Body of pancreas (tissue), 4 donors: ENCODE measurements around the gene TPST1. TPM values are rescaled to one million over a fixed set of nuclear protein-coding genes. Genes with fewer than 3 reads are reported as not detected.
"Not testable (repeated sequence)": the region's sequence is repeated elsewhere in the genome, so short reads cannot be mapped to it uniquely, and the experiment has no call there.

Source experiments
- ATAC-seq: fragments of 150-250 bp; one replicate; pipeline ENCODE4 v1.9.1; 2016
- DNase-seq, 4 donors: peaks; one replicate each; pipeline ENCODE4 v3.0.0-alpha.2; 2019
- H3K27ac ChIP-seq, 4 donors: fragments of 200-600 bp; sonication (generic); 1 replicate in 3 of 4; 2 replicates in 1 of 4; pipeline versions ENCODE4 v1.5.1 to v1.6.1; 2016 to 2019; ENCODE audit warnings: mild to moderate bottlenecking in 1 of 4, mixed read lengths in 1 of 4, moderate library complexity in 1 of 4
- H3K27me3 ChIP-seq, 2 donors: fragments of 200-600 bp; sonication (generic); one replicate each; pipeline ENCODE4 v1.6.0; 2016; ENCODE audit warnings: mild to moderate bottlenecking in 1 of 2
- H3K36me3 ChIP-seq, 2 donors: fragments of 200-600 bp; sonication (generic); replicated peaks in 1 of 2; 2 replicates each; pipeline ENCODE4 v1.5.1; 2016; ENCODE audit warnings: low read depth in 2 of 2; ENCODE audit not compliant: insufficient read depth in 1 of 2
- H3K4me1 ChIP-seq: fragments of 200-600 bp; sonication (generic); one replicate; pipeline ENCODE4 v1.6.0; 2016
- H3K4me3 ChIP-seq, 2 donors: fragments of 200-600 bp; sonication (generic); 1 replicate in 1 of 2; 2 replicates in 1 of 2; pipeline ENCODE4 v1.5.1; 2016 to 2019
- H3K9me3 ChIP-seq, 3 donors: fragments of 200-600 bp; sonication (generic); 1 replicate in 2 of 3; 2 replicates in 1 of 3; pipeline ENCODE4 v1.5.1; 2016
- CTCF ChIP-seq, 7 experiments: fragments of 450-650 bp in 4 of 7; fragments of 200-600 bp in 3 of 7; sonication (generic) in 3 of 7; IDR thresholded peaks; one replicate each; pipeline ENCODE4 v1.5.1; 2016 to 2019; ENCODE audit warnings: antibody characterized with exemption in 7 of 7
- POLR2A ChIP-seq, 3 donors: fragments of 450-650 bp; IDR thresholded peaks; one replicate each; pipeline ENCODE4 v1.6.1; 2016; ENCODE audit warnings: antibody characterized with exemption in 3 of 3, mild to moderate bottlenecking in 2 of 3
- WGBS, 2 donors: methylation state at CpG; one replicate each; pipeline ENCODE4 v1.1.5; 2017; 5-methylcytosine and 5-hydroxymethylcytosine counted together
- intact Hi-C: fragments of 100-400 bp; cut with DNase I; formaldehyde crosslinking; loops from one replicate; pipeline ENCODE4 v1.15.1; 2023
- total RNA-seq, 2 donors: library from RNA; depleted of rRNA; stranded (reverse); fragments of >200 nt; gene quantifications; one replicate each; pipeline ENCODE4 v1.1.0, GENCODE V29; 2016

Gene TPST1
- total RNA-seq, 2 donors from 2014 or later, result 12.5 to 16.5 TPM

GRCh38 chr7:66164356-66164755 lies 40.8 kb upstream of the TPST1 start:
- intact Hi-C loops, result no loop called here
- Histone ChIP-seq H3K27me3 (no peaks in the 10 kb centered on the region), H3K27ac (no peak overlapping the region), H3K36me3 (no peaks in the 10 kb centered on the region), H3K4me3 (no peak overlapping the region), H3K4me1 (no peaks in the 10 kb centered on the region), H3K9me3 (no peaks in the 10 kb centered on the region)
- TF ChIP-seq CTCF (IDR thresholded peaks at IDR 0.05) (no peak), POLR2A (IDR thresholded peaks at IDR 0.05) (no peak)
- DNase-seq (no peak), ATAC-seq (no peak)
- WGBS, 2 donors, result 82 to 89% methylated on average over 7 of the region's 7 CpGs

- no peaks in the 10 kb centered on the region for H3K27me3 ChIP-seq
- H3K36me3 ChIP-seq, result no peaks in the 10 kb centered on the region
- ATAC-seq (no peak), DNase-seq (no peak)
- TF ChIP-seq POLR2A (IDR thresholded peaks at IDR 0.05) (no peak), CTCF (IDR thresholded peaks at IDR 0.05) (no peak)
- H3K9me3 ChIP-seq, result no peaks in the 10 kb centered on the region
- WGBS, 2 donors, result 63 to 67% methylated on average over 7 of the region's 7 CpGs
- intact Hi-C loops, result no loop called here
- no peaks in the 10 kb centered on the region for H3K4me1 ChIP-seq
- H3K4me3 ChIP-seq, result no peak overlapping the region
- H3K27ac ChIP-seq, result no peak overlapping the region
Observed at GRCh38 chr7:66167773-66168387, 37.3 kb upstream of the TPST1 start.

GRCh38 chr7:66169616-66170015 lies 35.5 kb upstream of the TPST1 start:
- TF ChIP-seq CTCF (IDR thresholded peaks at IDR 0.05), result no peak
- no peak for TF ChIP-seq POLR2A (IDR thresholded peaks at IDR 0.05)
- no peaks in the 10 kb centered on the region for H3K27me3 ChIP-seq
- H3K27ac ChIP-seq, result no peak overlapping the region
- H3K4me3 ChIP-seq, result no peak overlapping the region
- intact Hi-C loops, result no loop called here
- DNase-seq (no peak), ATAC-seq (no peak)
- no peaks in the 10 kb centered on the region for H3K36me3 ChIP-seq
- H3K9me3 ChIP-seq, result no peaks in the 10 kb centered on the region
- H3K4me1 ChIP-seq, result no peaks in the 10 kb centered on the region
- WGBS, 2 donors, result 89 to 93% methylated on average over 2 of the region's 2 CpGs

GRCh38 chr7:66170309-66171231 lies 34.6 kb upstream of the TPST1 start:
- Histone ChIP-seq H3K36me3 (no peaks in the 10 kb centered on the region), H3K9me3 (no peaks in the 10 kb centered on the region), H3K4me1 (no peaks in the 10 kb centered on the region), H3K27me3 (no peaks in the 10 kb centered on the region), H3K27ac (no peak overlapping the region), H3K4me3 (no peak overlapping the region)
- 61 to 79% methylated on average over 15 to 16 of the region's 16 CpGs for WGBS, 2 donors
- ATAC-seq (peak; percentile 15), DNase-seq (peak in 3 of 4 donors; percentile 18 to 29 (median 22))
- no peak for TF ChIP-seq POLR2A (IDR thresholded peaks at IDR 0.05)
- intact Hi-C loops, result no loop called here

GRCh38 chr7:66172536-66173401 lies 32.4 kb upstream of the TPST1 start:
- H3K4me3 ChIP-seq, H3K36me3 ChIP-seq, H3K27me3 ChIP-seq, DNase-seq, intact Hi-C loops, H3K4me1 ChIP-seq, ATAC-seq, H3K27ac ChIP-seq, H3K9me3 ChIP-seq: not testable (repeated sequence)
- 78 to 81% methylated on average over 9 of the region's 9 CpGs for WGBS, 2 donors
